DND-41 (cell line): Measurements from ENCODE around the gene FRY.

Experiments used
- ATAC-seq: fragments of 200-7000 bp; cut with Tn5 transposase; 3 replicates; pipeline ENCODE4 v1.9.1; 2021; ENCODE audit warnings: low read depth; ENCODE audit not compliant: insufficient read depth
- DNase-seq: peaks from one replicate; pipeline ENCODE4 v3.0.0-alpha.2; 2020
- H2AFZ ChIP-seq: 2 replicates; pipeline ENCODE4 v1.6.0; 2012; ENCODE audit warnings: low read depth, low read length
- H3K27ac ChIP-seq: 2 replicates; pipeline ENCODE4 v1.5.1; 2012; ENCODE audit warnings: low read length, inconsistent platforms
- H3K27me3 ChIP-seq: fragments of 200-600 bp; sonication (generic); 2 replicates; pipeline ENCODE4 v1.6.0; 2012; ENCODE audit warnings: low read length, mild to moderate bottlenecking, inconsistent platforms; ENCODE audit not compliant: insufficient read depth, poor library complexity
- H3K36me3 ChIP-seq: 2 replicates; pipeline ENCODE4 v1.5.1; 2012; ENCODE audit warnings: low read length, inconsistent platforms; ENCODE audit not compliant: insufficient read depth
- H3K4me1 ChIP-seq: 2 replicates; pipeline ENCODE4 v1.5.1; 2012; ENCODE audit warnings: mild to moderate bottlenecking, low read length; ENCODE audit not compliant: insufficient read depth
- H3K4me2 ChIP-seq: 2 replicates; pipeline ENCODE4 v1.6.0; 2012; ENCODE audit warnings: mild to moderate bottlenecking, moderate library complexity, low read length, inconsistent platforms; ENCODE audit not compliant: insufficient read depth
- H3K4me3 ChIP-seq, 2 experiments: fragments of 200-600 bp in 1 of 2; shearing (Covaris generic) in 1 of 2; 2 replicates each; pipeline ENCODE4 v1.5.1; 2012 to 2016; ENCODE audit warnings: inconsistent platforms in 2 of 2, low read length in 2 of 2, mild to moderate bottlenecking in 2 of 2, low read depth in 1 of 2, moderate library complexity in 1 of 2
- H3K79me2 ChIP-seq: 2 replicates; pipeline ENCODE4 v1.6.0; 2012; ENCODE audit warnings: low read length, inconsistent platforms; ENCODE audit not compliant: insufficient read depth
- H3K9ac ChIP-seq: 2 replicates; pipeline ENCODE4 v1.6.0; 2012; ENCODE audit warnings: low read depth, mild to moderate bottlenecking, inconsistent platforms, low read length, moderate library complexity
- H3K9me3 ChIP-seq: 2 replicates; pipeline ENCODE4 v1.5.1; 2012; ENCODE audit warnings: low read length, moderate library complexity, mild to moderate bottlenecking, inconsistent platforms; ENCODE audit not compliant: insufficient read depth, severe bottlenecking
- H4K20me1 ChIP-seq: 2 replicates; pipeline ENCODE4 v1.6.0; 2012; ENCODE audit warnings: low read length; ENCODE audit not compliant: insufficient read depth
- CTCF ChIP-seq: IDR thresholded peaks from 2 replicates; pipeline ENCODE4 v1.5.1; 2012; ENCODE audit warnings: borderline replicate concordance, low read length, moderate library complexity, mild to moderate bottlenecking; ENCODE audit not compliant: poor library complexity, severe bottlenecking; ENCODE audit errors: extremely low read depth
- EZH2 ChIP-seq: IDR thresholded peaks from 3 replicates; pipeline ENCODE4 v1.6.1; 2012; ENCODE audit warnings: borderline replicate concordance, low read depth, mild to moderate bottlenecking, moderate library complexity, low read length, inconsistent platforms; ENCODE audit not compliant: severe bottlenecking

FRY gene

GRCh38 chr13:32225481-32225931, 193.9 kb downstream of the FRY start:
- DNase-seq: no peak
- no peak overlapping the region for H3K9ac ChIP-seq
- no peaks in the 10 kb centered on the region for H3K36me3 ChIP-seq
- no peaks in the 10 kb centered on the region for H3K9me3 ChIP-seq
- no peaks in the 10 kb centered on the region for H3K4me1 ChIP-seq
- no peak for TF ChIP-seq EZH2
- TF ChIP-seq CTCF: no peak
- H4K20me1 ChIP-seq: no peaks in the 10 kb centered on the region
- no peak for ATAC-seq
- H3K79me2 ChIP-seq: no peaks in the 10 kb centered on the region
- peaks cover 12% of the 10 kb centered on the region for H3K27me3 ChIP-seq
- H3K4me3 ChIP-seq: no peak overlapping the region
- no peak overlapping the region for H3K27ac ChIP-seq
- H3K4me2 ChIP-seq: no peak overlapping the region
- no peak overlapping the region for H2AFZ ChIP-seq

GRCh38 chr13:32228330-32229041, 196.9 kb downstream of the FRY start:
- DNase-seq (no peak), ATAC-seq (no peak)

GRCh38 chr13:32229443-32229842, 197.9 kb downstream of the FRY start:
- H3K9ac ChIP-seq: no peak overlapping the region
- no peaks in the 10 kb centered on the region for H3K79me2 ChIP-seq
- H3K9me3 ChIP-seq: no peaks in the 10 kb centered on the region
- no peak for DNase-seq
- no peak overlapping the region for H3K4me3 ChIP-seq
- no peaks in the 10 kb centered on the region for H4K20me1 ChIP-seq
- no peak for ATAC-seq
- no peak overlapping the region for H3K4me2 ChIP-seq
- H3K36me3 ChIP-seq: no peaks in the 10 kb centered on the region
- H3K27ac ChIP-seq: no peak overlapping the region
- peaks cover 16% of the 10 kb centered on the region for H3K27me3 ChIP-seq
- H2AFZ ChIP-seq: no peak overlapping the region
- H3K4me1 ChIP-seq: no peaks in the 10 kb centered on the region
- TF ChIP-seq EZH2 (no peak), CTCF (no peak)

More at GRCh38 chr13:32228330-32229041, 196.9 kb downstream of the FRY start:
- Histone ChIP-seq H3K27ac (no peak overlapping the region), H2AFZ (no peak overlapping the region), H3K9ac (no peak overlapping the region), H3K9me3 (no peaks in the 10 kb centered on the region), H3K79me2 (no peaks in the 10 kb centered on the region), H3K27me3 (peaks cover 16% of the 10 kb centered on the region), H3K4me1 (no peaks in the 10 kb centered on the region), H3K36me3 (no peaks in the 10 kb centered on the region), H3K4me3 (no peak overlapping the region), H4K20me1 (no peaks in the 10 kb centered on the region), H3K4me2 (no peak overlapping the region)
- no peak for TF ChIP-seq CTCF
- no peak for TF ChIP-seq EZH2
